Activated naive CD8-positive, alpha-beta T cell treated with anti-CD3 and anti-CD28 coated beads, Interleukin-2, amount 10 ng/mL, durations not matched to agents 7 days and 5 days (primary cell): ENCODE results near the gene RAPGEF6. TPM values are rescaled to one million over a fixed set of nuclear protein-coding genes. Genes with fewer than 3 reads are reported as not detected.
"Not testable (repeated sequence)": the region's sequence is repeated elsewhere in the genome, so short reads cannot be mapped to it uniquely, and the experiment has no call there.

Experiments
- ATAC-seq: fragments of 150-1000 bp; cut with Tn5 transposase; one replicate; pipeline ENCODE4 v1.10.0; 2021; ENCODE audit warnings: low read depth, moderate library complexity
- POLR2A ChIA-PET: fragments of 350-600 bp; sonication (Branson Sonifier 250); formaldehyde crosslinking; loops from one replicate; lab custom pipeline; 2021; ENCODE audit warnings: antibody characterized with exemption; lab: Charles Lee
- DNase-seq: peaks from one replicate; pipeline ENCODE4 v3.0.0; 2021
- H3K27ac Mint-ChIP-seq: one replicate; pipeline ENCODE4 v1.8.0; 2022; ENCODE audit warnings: mild to moderate bottlenecking, mixed read lengths
- H3K27me3 Mint-ChIP-seq: one replicate; pipeline ENCODE4 v1.8.0; 2022; ENCODE audit warnings: mild to moderate bottlenecking, moderate library complexity, mixed read lengths
- H3K36me3 Mint-ChIP-seq: one replicate; pipeline ENCODE4 v1.8.0; 2021; ENCODE audit warnings: mild to moderate bottlenecking, mixed read lengths
- H3K4me1 Mint-ChIP-seq: one replicate; pipeline ENCODE4 v1.8.0; 2021; ENCODE audit warnings: mixed read lengths
- H3K4me3 Mint-ChIP-seq: one replicate; pipeline ENCODE4 v1.8.0; 2022; ENCODE audit warnings: mild to moderate bottlenecking, moderate library complexity, mixed read lengths
- H3K9me3 Mint-ChIP-seq: one replicate; pipeline ENCODE4 v1.8.0; 2021; ENCODE audit warnings: mixed read lengths
- total RNA-seq, 2 experiments: library from RNA; stranded (reverse); gene quantifications; one replicate each; pipeline ENCODE4 v1.2.3, GENCODE V29; 2021

RAPGEF6 gene
- total RNA-seq, 2 experiments from 2014 or later, result 51.2 to 51.5 TPM

DNA sequence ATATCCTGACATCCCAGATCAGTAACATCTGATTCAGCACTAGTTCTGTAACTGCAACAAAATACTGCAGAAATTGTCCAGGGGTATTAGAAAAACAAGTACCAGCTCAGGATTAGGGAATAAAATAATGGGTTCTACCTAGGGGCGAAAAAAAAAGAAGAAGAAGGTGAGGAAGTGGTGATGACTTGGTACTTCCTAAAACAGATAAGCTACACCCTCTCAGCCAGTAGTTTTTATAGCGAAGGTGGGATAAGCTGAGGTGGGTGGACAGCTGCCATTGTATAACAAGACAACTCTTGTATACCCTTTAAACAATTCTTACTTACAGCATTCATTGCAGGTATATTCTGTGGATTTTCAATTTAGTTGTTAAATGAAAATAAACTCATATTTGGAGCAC, 19.1 kb downstream of the RAPGEF6 start:
- Mint-ChIP-seq H3K27me3 (no peaks in the 10 kb centered on the region), H3K36me3 (peaks cover 32% of the 10 kb centered on the region), H3K27ac (no peak overlapping the region), H3K4me1 (peaks cover 26% of the 10 kb centered on the region), H3K4me3 (no peak overlapping the region), H3K9me3 (peaks cover 4% of the 10 kb centered on the region)
- ATAC-seq (no peak), DNase-seq (no peak)
- POLR2A ChIA-PET, result no interaction called here

DNA sequence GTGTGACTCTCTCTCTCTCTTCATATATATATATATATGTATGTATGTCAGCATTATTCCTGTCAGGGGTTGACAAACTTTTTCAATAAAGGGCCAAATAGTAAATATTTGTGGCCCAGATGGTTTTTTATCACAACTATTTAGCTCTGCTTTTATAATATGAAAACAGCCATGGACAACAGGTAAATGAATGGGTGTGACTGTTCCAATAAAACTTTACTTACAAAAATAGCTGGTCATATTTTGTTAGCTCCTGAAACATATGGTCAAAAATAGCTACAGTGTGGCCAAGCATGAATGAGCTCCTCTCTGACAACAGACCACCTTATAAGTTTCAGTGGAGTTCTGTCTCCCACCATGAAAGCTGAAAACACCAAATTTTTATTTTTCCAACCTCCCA, 21.6 kb downstream of the RAPGEF6 start:
- ATAC-seq (no peak), DNase-seq (no peak)
- Mint-ChIP-seq H3K27ac (no peak overlapping the region), H3K36me3 (peaks cover 43% of the 10 kb centered on the region), H3K9me3 (peaks cover 4% of the 10 kb centered on the region), H3K4me1 (peaks cover 20% of the 10 kb centered on the region), H3K27me3 (no peaks in the 10 kb centered on the region), H3K4me3 (no peak overlapping the region)
- POLR2A ChIA-PET, result no interaction called here

DNA sequence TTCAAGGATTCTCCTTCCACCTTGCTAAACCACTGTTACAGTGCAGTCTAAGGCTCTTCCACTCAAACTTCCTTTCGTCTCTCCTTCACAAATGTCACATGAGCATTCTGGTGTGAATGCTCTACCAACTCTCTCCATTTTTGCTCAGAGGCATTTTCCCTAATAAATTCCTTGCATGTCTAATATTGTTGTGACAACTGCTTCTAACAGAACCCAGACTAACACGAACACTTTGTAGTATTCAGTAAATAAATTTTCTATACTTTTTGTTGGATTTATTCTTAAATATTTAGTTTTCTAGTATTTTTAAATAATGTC, 24.0 kb downstream of the RAPGEF6 start:
- ATAC-seq, result no peak
- H3K4me1 Mint-ChIP-seq, result peaks cover 28% of the 10 kb centered on the region
- peaks cover 4% of the 10 kb centered on the region for H3K9me3 Mint-ChIP-seq
- H3K27ac Mint-ChIP-seq, result no peak overlapping the region
- no peak for DNase-seq
- POLR2A ChIA-PET, result interaction anchor here (1.1 kb wide), 1 partner anchor 10 kb away, joined by 5 read pairs; no protein-coding TSS in a partner anchor
- H3K36me3 Mint-ChIP-seq, result peaks cover 35% of the 10 kb centered on the region
- H3K4me3 Mint-ChIP-seq, result no peak overlapping the region
- H3K27me3 Mint-ChIP-seq, result no peaks in the 10 kb centered on the region

DNA sequence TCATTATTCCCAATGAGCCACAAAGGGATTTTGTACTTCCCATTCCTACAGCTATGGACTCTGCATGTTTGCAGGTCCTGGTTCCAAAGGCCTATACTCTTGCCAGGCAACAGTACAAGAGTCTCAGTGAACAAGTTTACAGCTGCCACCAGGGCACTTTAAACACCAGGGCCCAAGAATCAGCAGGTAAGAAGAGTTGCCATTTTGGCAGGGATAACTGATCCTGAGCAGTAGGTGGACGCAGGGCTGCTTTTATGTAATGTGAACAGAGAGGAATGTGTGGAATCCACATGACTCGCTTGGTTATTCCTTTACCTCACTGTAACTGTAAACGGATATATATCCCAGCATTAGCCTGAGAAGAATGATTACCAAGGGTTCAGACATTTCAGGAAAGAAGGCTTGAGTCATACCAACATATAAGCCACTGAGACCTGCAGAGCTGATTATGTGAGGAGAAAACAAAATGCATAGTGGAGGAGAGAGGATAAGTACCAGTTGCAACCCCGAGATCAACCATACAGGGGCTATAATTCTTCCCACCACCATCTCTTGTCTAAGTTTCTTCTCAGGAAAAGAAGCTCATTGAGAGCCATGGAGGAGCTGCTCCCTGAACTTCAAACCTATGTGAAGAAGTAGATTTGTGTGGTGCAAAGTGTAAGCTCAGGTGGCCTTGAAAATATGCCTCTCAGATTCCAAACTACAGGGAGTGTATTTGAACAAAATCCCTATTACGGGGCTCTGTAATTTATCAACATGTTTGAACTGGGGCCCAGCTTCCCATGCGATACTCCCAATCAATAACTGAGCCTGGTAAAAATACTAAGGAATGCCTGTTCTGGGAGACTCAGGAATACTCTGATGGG, 24.6 kb downstream of the RAPGEF6 start:
- Mint-ChIP-seq H3K9me3 (no peaks in the 10 kb centered on the region), H3K4me3 (no peak overlapping the region), H3K4me1 (peaks cover 26% of the 10 kb centered on the region), H3K27me3 (no peaks in the 10 kb centered on the region), H3K27ac (no peak overlapping the region), H3K36me3 (peaks cover 29% of the 10 kb centered on the region)
- ATAC-seq, result no peak
- POLR2A ChIA-PET, result interaction anchor here (1.1 kb wide), 1 partner anchor 9 kb away, joined by 5 read pairs; no protein-coding TSS in a partner anchor
- DNase-seq, result no peak

DNA sequence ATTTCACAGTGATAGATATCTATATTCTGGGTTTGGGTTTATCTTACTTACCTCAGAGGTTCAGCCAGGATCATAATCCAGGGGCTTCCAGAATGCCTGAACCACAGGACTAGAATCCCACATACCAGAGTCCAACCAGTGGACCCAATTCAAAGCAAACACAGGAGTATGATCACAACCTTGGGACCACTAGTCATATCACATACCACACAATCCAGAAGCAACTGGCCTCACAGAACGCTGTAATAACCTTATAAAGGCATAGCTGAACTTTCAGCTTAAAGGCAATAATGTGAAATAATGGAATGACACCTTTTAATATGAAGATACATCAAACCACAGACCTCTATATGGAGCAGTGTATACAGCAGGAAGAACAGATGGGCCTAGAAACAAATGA, 25.3 kb downstream of the RAPGEF6 start:
- DNase-seq (no peak), ATAC-seq (no peak)
- Mint-ChIP-seq H3K27me3 (no peaks in the 10 kb centered on the region), H3K4me3 (no peak overlapping the region), H3K9me3 (no peaks in the 10 kb centered on the region), H3K27ac (no peak overlapping the region), H3K4me1 (peaks cover 28% of the 10 kb centered on the region), H3K36me3 (peaks cover 25% of the 10 kb centered on the region)
- POLR2A ChIA-PET, result interaction anchor here (1.1 kb wide), 1 partner anchor 8 kb away, joined by 5 read pairs; no protein-coding TSS in a partner anchor

DNA sequence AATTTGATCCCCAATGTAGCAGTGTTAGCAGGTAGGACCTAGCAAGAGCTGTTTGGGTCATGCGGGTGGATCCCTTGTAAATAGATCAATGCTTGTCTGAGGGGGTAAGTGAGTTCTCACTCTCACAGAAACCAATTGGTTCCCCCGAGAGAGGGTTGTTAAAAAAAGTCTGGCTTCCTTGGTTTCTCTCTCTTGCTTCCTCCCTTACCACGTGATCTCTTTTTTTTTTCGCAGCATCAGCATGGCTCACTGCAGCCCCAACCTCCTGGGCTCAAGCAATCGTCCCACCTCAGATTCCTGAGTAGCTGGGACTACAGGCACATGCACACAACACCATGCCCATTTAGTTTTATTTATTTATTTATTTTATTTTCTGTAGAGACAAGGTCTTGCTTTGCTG, 26.4 kb downstream of the RAPGEF6 start:
- ATAC-seq (peak; percentile 42), DNase-seq (no peak)
- no peaks in the 10 kb centered on the region for H3K9me3 Mint-ChIP-seq
- POLR2A ChIA-PET, result no interaction called here
- H3K36me3 Mint-ChIP-seq, result peaks cover 19% of the 10 kb centered on the region
- peak overlapping the region; percentile 26 for H3K4me3 Mint-ChIP-seq
- H3K27ac Mint-ChIP-seq, result peak overlapping the region; percentile 28
- no peaks in the 10 kb centered on the region for H3K27me3 Mint-ChIP-seq
- peaks cover 28% of the 10 kb centered on the region for H3K4me1 Mint-ChIP-seq

DNA sequence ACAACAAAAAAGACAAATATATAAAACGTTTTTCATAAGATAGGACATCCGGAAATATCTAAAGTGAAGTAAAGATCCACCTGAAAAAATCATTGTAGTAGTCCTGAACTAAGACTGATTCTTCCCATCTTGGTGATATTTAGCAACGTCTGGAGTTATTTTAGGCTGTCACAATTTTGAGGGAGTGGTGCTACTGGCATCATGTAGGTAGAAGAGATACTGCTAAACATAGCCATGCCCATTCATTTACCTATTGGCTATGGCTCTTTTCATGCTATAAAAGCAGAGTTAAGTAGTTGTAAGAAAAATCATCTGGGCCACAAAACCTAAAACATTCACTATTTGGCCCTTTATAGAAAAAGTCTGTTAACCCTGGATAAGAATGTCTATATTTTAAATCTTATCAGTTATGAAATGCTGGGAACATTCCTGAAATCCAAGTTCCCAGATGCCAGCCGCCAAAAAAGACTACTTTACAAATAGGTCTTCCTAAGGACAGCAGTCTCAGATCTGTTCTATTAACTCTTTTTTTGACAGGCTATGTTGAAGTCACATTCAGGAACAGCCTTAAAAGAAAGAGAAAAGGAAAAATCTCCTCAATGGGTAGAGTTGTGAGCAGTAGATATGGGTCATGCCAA, 27.0 kb downstream of the RAPGEF6 start:
- ATAC-seq (no peak), DNase-seq (no peak)
- Mint-ChIP-seq H3K27me3 (no peaks in the 10 kb centered on the region), H3K36me3 (peaks cover 17% of the 10 kb centered on the region), H3K27ac (peak overlapping the region; percentile 28), H3K4me3 (peak overlapping the region; percentile 26), H3K4me1 (peaks cover 28% of the 10 kb centered on the region), H3K9me3 (no peaks in the 10 kb centered on the region)
- POLR2A ChIA-PET, result no interaction called here

DNA sequence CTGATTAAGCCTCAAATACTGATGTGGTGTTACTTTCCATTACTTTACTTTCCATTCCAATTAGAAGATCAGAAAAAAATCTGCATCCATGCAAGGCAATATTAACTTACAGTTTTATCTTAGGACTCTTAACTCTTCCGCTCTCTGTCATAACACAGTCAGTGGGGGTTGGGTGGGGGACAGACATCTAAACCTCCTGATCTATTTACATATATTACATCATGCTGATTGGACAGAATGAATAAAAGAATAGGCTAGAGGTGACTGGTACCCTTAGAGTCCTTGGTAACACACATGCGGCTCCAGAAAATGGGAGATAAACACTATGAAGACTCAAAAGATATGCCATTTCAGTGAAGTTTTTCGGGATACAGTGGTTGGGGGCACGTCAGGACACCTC, 27.6 kb downstream of the RAPGEF6 start:
- H3K27me3 Mint-ChIP-seq, result no peaks in the 10 kb centered on the region
- POLR2A ChIA-PET, result no interaction called here
- DNase-seq, result no peak
- peaks cover 28% of the 10 kb centered on the region for H3K4me1 Mint-ChIP-seq
- ATAC-seq, result no peak
- H3K4me3 Mint-ChIP-seq, result no peak overlapping the region
- no peak overlapping the region for H3K27ac Mint-ChIP-seq
- H3K36me3 Mint-ChIP-seq, result peaks cover 19% of the 10 kb centered on the region
- H3K9me3 Mint-ChIP-seq, result no peaks in the 10 kb centered on the region

DNA sequence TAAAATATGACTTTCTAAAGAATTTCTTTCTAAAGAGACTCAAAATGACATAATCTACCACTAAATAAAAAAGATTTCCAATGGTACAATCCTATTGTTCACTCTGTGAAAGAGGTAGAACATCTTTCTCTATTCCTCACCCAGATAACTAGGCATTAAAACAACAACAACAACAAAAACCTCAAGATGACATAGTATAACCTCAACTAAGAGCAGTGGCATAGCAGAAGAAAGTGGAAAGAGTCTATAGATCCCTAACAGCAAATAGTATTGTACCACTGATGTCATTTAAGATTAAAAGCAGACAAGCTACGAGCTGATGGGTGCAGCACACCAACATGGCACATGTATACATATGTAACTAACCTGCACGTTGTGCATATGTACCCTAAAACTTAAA, 29.9 kb downstream of the RAPGEF6 start:
- POLR2A ChIA-PET, result no interaction called here
- H3K4me1 Mint-ChIP-seq, result peaks cover 26% of the 10 kb centered on the region
- H3K27me3 Mint-ChIP-seq, result no peaks in the 10 kb centered on the region
- peaks cover 32% of the 10 kb centered on the region for H3K36me3 Mint-ChIP-seq
- H3K9me3 Mint-ChIP-seq, result no peaks in the 10 kb centered on the region
- no peak overlapping the region for H3K4me3 Mint-ChIP-seq
- H3K27ac Mint-ChIP-seq, result no peak overlapping the region
- DNase-seq (no peak), ATAC-seq (no peak)

DNA sequence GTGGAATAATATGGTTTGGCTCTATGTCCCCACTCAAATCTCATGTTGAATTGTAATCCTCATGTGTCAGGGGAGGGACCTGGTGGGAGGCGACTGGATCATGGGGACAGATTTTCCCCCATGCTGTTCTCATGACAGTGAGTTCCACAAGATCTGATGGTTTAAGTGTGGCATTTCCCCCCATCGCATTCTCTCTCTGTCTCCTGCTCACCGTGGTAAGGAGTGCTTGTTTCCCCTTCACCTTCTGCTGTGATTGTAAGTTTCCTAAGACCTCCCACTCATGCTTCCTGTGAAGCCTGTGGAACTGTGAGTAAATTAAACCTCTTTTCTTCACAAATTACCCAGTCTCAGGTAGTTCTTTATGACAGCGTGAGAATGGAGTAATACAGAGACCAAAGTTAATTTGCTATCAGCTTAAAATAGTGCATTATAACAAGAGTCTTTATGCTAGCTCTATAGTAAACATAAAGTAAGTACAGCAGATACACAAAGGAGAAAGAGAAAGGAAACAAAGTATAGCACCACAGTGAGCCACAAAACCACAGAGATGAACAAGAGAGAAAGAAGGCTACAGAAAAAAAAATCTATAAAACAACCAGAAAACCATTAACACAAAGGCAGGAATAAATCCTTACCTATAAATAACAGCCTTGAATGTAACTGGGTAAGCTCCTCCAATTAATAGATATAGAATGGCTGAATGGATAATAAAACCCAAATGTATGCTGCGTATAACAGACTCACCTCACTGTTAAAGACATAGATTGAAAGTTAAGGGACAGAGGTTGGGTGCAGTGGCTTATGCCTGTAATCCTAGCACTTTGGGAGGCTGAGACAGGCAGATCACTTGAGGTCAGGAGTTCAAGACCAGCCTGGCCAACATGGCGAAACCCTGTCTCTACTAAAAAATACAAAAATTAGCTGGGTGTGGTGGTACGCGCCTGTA, 39.7 kb downstream of the RAPGEF6 start:
- ATAC-seq (peak; percentile 91), DNase-seq (no peak)
- Mint-ChIP-seq H3K4me3 (peak overlapping the region; percentile 74), H3K27ac (peak overlapping the region; percentile 83), H3K4me1 (peaks cover 36% of the 10 kb centered on the region), H3K36me3 (peaks cover 32% of the 10 kb centered on the region), H3K27me3 (no peaks in the 10 kb centered on the region), H3K9me3 (no peaks in the 10 kb centered on the region)
- POLR2A ChIA-PET, result interaction anchor here (0.6 to 1.5 kb wide), 5 partner anchors 38 to 509 kb away, joined by 3 to 13 read pairs (median 4); no protein-coding TSS in a partner anchor

DNA sequence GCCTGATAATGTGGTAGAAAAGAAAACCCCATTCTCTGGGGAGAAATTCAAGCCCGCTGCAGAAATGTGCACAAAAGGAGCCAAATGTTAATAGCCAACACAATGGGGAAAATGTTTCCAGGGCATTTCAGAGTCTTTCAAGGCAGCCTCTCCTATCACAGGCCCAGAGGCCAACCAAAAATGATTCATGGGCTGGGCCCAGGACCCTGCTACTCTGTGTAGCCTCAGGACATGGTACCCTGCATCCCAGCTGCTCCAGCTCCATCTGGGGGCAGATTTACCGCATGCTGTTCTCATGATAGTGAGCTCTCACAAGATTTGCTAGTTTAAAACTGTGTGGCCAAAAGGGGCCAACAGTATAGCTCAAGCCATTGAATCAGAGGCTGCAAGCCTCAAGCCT, 41.1 kb downstream of the RAPGEF6 start:
- POLR2A ChIA-PET, result interaction anchor here (1.5 kb wide), 1 partner anchor 40 kb away, joined by 3 read pairs; no protein-coding TSS in a partner anchor
- Mint-ChIP-seq H3K36me3 (peaks cover 28% of the 10 kb centered on the region), H3K4me1 (peaks cover 39% of the 10 kb centered on the region), H3K27me3 (no peaks in the 10 kb centered on the region), H3K9me3 (no peaks in the 10 kb centered on the region), H3K27ac (peak overlapping the region; percentile 58), H3K4me3 (peak overlapping the region; percentile 37)
- DNase-seq (no peak), ATAC-seq (no peak)

DNA sequence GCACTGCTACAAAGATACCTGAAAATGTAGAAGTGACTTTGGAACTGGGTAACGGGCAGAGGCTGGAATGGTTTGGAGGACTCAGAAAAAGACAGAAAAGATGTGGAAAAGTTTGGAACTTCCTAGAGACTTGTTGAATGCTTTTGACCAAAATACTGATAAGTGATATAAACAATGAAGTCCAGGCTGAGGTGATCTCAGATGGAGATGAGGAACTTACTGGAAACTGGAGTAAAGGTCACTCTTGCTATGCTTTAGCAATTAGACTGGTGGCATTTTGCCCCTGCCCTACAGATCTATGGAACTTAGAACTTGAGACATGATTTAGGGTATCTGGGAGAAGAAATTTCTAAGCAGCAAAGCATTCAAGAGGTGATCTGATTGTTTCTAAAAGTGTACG, 41.6 kb downstream of the RAPGEF6 start:
- H3K27ac Mint-ChIP-seq, result peak overlapping the region; percentile 59
- POLR2A ChIA-PET, H3K9me3 Mint-ChIP-seq, H3K4me3 Mint-ChIP-seq, ATAC-seq, DNase-seq, H3K27me3 Mint-ChIP-seq: not testable (repeated sequence)
- H3K36me3 Mint-ChIP-seq, result peaks cover 24% of the 10 kb centered on the region
- peaks cover 39% of the 10 kb centered on the region for H3K4me1 Mint-ChIP-seq
